22Rv1 (cell line): ENCODE measurements around the gene TUT1.

Experiments
- H3K27ac ChIP-seq: fragments of 450-650 bp; 2 replicates; pipeline ENCODE4 v1.5.1; 2017
- ZFX ChIP-seq: fragments of 450-650 bp; IDR thresholded peaks from 2 replicates; pipeline ENCODE4 v1.6.1; 2017; ENCODE audit warnings: antibody characterized with exemption, borderline replicate concordance
- TF ChIP-seq, protein P1 (sequence below): fragments of 450-650 bp; IDR thresholded peaks from 2 replicates; pipeline ENCODE4 v1.5.1; 2017; ENCODE audit warnings: mild to moderate bottlenecking

The TUT1 gene

DNA sequence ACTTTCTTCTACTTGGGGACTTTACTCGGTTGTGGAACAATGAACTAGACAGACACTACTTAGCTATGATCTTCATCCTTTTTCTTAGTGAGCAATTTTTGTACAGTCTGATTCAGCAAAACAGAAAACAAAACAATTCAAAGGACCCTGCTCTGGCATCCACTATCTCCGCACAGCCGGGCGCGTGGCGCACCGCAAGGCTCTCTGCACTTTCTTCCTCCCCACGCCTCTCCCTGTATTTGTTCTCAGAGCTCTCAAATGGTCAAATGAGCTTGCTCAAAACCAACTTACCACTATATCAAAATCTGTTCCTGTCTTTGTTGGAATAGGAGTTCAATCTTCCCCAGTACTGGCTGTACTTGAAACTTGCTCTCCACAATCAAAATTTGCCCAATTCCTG is 25.1 kb downstream of the TUT1 start:
- no peak for TF ChIP-seq ZFX
- TF ChIP-seq, protein P1, sequence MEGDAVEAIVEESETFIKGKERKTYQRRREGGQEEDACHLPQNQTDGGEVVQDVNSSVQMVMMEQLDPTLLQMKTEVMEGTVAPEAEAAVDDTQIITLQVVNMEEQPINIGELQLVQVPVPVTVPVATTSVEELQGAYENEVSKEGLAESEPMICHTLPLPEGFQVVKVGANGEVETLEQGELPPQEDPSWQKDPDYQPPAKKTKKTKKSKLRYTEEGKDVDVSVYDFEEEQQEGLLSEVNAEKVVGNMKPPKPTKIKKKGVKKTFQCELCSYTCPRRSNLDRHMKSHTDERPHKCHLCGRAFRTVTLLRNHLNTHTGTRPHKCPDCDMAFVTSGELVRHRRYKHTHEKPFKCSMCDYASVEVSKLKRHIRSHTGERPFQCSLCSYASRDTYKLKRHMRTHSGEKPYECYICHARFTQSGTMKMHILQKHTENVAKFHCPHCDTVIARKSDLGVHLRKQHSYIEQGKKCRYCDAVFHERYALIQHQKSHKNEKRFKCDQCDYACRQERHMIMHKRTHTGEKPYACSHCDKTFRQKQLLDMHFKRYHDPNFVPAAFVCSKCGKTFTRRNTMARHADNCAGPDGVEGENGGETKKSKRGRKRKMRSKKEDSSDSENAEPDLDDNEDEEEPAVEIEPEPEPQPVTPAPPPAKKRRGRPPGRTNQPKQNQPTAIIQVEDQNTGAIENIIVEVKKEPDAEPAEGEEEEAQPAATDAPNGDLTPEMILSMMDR, result no peak
- peak overlapping the region; percentile 43; the same call in 1 of the 2 replicates for H3K27ac ChIP-seq

DNA sequence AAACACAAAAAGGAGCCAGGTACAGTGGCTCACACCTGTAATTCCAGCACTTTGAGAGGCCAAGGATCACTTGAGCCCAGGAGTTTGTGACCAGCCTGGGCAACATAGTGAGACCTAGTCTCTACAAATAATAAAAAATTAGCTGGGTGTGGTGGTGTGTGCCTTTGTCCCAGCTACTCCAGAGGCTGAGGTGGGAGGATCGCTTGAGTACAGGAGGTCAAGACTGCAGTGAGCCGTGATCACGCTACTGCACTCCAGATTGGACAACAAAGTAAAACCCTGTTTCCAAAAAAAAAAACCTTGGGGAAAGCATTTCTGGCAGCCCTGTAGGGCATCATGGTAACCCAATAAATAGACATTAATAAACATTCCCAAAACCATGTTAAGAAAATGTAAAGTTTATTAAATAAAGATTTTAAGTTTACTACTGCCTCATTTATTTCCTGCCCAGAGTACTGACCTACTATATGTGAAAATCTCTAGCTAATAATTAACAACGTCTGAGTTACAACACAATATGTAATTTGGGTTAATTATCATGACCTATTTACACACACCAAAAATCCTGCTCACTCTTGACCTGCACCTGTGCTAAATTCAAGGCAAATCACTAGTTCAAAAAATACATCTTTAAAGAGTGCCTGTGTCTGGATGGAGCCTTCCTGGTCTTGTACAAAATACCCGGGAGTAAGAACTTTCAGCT is 26.1 kb downstream of the TUT1 start:
- TF ChIP-seq, protein P1, result no peak
- TF ChIP-seq ZFX, result no peak
- H3K27ac ChIP-seq, result peak overlapping the region; percentile 43

DNA sequence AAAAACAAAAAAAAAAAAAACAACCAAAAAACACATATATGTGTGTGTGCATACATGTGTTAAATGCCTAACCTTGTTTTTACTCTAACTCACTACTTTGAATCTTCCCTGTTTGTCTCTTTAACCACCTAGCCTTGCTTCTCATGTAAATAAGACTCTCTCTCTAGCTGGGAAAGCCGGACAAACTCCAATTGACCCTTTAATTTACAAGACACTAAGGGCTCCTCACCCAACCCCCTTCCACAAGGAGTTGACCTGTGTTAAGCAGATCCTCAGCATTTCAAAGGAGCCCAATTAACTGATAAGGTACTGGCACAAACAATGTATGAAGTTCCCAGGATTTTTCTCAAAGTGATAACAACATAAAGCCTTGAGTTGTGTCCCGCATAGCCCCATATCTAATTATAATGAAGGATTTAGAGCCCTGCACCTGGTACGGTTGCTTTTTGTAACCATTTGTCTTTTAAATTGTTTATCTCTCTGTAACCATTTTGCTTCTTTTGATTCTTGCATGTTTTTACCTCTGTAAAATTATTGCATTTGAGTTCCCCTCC is 29.6 kb downstream of the TUT1 start:
- H3K27ac ChIP-seq, result peak overlapping the region; percentile 79; the same call in 1 of the 2 replicates

DNA sequence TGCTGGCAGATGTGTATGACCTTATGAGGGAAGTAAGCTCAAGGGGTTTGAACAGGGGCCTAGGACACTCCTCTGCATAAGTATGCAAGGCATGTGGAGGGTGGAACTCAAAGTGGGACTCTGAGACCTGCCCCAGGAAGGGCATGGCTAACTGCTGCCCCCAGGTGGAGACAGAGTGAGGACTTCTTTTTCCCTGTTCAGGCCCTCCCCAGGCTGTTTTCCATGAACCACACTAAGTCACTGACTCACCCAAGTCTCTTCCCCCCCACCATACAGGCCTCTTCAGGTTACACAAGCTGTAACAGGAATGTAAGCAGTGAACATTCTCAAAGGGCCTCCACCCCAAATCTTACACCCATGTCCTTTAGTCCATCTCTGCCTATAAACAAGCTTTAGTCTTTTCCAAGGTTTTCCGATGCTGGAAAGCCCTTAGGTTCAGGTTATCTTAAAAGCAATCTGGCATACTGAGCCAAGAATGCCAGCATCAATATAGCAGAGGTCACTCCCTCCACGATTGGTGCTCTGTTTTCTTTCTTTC is 30.7 kb downstream of the TUT1 start:
- TF ChIP-seq ZFX, result no peak
- TF ChIP-seq, protein P1, result peak; percentile 82
- H3K27ac ChIP-seq, result peak overlapping the region; percentile 79

DNA sequence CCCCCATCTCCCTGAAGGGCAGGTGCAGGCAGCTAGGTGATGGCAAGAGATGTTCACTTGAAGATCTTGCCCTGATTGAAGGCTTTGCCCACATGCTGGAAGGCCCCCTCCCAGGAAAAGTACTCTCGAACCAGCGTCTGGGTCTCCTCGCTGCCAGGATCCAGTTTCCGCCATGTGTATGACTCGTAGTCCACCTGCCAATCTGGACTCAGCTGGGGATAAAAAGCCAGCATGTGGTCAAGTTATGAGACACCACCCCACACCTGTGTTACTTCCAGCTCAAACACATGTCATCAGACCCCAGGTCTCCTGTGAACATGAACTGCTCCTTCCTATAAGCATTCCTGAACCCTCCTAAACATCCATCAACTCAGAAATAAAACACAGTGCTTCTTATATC is 31.7 kb downstream of the TUT1 start:
- peak overlapping the region; percentile 79 for H3K27ac ChIP-seq

DNA sequence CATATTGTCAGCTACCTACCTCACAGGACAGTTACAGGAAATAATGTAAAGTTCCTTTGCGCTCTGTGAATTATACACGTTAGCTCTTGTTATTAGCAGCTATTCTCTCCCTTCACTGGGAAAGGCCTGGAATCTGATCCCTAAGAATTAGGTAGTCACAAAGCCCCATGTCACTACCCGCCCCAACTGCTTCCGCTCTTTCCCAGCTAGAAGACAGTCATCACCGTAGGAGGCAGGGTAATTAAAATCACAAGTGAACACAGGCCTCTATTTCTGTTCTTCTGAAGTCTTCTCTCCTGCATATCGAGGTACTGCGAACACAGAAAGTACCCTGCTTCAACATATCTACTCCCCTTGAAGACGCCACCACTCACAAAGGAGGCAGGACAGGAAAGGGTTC is 32.1 kb downstream of the TUT1 start:
- H3K27ac ChIP-seq, result peak overlapping the region; percentile 79; the same call in 1 of the 2 replicates
- TF ChIP-seq, protein P1, result no peak
- TF ChIP-seq ZFX, result no peak

DNA sequence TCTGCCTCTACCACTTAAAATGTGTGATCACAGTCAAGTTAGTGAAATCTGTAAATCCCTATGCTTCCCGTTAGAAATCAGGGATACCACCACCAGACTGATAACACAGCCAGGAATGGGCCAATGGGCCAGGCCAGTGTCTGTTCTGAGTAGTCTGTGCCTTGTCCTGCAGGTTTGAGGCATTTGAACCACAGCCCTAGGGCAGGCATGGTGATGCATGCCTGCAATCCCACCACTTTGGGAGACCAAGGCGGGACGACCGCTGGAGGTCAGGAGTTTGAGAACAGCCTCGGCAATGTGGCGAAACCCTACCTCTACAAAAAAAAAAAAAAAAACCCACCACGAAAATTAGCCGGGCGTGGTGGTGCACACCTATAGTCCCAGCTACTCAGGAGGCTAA is 32.7 kb downstream of the TUT1 start:
- H3K27ac ChIP-seq, result peak overlapping the region; percentile 79
- no peak for TF ChIP-seq ZFX

DNA sequence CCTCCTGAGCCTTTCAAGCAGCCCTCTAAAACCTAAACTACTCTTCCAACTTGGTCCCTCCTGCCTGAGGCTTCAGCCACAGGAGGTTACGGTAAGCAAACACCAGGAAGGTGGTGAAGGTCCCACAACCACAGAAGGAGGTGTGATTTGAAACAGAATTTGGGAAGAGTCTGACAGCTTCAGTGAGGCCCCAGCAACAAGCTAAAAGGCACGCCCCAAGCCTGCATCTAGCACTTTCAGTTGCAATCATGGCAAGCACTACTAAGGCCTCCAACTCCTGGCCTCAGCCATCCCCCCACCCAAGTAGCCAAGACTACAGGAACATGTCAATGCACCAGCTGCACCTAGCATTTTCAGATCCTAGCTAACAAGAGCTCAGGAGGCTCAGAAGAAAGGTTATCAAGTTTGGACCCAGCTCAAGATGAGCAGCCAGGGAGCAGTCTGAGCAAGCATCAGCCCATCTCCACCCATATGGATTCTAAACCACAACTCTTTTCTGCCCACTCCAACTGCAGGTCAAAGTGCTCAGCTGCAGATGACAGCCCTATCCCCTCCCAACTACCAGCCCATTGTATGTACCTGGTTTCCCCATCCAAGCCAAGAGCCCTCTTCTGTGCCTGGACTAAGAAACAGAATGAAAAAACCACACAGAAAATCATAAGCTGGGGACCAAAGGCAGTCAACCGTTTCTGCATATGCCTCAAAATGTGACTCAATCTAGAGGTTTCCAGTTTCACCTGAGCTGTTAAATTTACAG is 34.3 kb downstream of the TUT1 start:
- no peak for TF ChIP-seq ZFX
- TF ChIP-seq, protein P1, result no peak
- H3K27ac ChIP-seq, result peak overlapping the region; percentile 79
